GM12873 (cell line): ENCODE results near the gene CUL4A.

Experiments used
- TF ChIP-seq, protein P1 (sequence below): IDR thresholded peaks from 2 replicates; pipeline ENCODE4 v1.5.1; 2012; ENCODE audit warnings: low read depth, mild to moderate bottlenecking, moderate library complexity, low read length, control low read depth; ENCODE audit not compliant: insufficient read depth; ENCODE audit errors: missing control alignments

The CUL4A gene

DNA sequence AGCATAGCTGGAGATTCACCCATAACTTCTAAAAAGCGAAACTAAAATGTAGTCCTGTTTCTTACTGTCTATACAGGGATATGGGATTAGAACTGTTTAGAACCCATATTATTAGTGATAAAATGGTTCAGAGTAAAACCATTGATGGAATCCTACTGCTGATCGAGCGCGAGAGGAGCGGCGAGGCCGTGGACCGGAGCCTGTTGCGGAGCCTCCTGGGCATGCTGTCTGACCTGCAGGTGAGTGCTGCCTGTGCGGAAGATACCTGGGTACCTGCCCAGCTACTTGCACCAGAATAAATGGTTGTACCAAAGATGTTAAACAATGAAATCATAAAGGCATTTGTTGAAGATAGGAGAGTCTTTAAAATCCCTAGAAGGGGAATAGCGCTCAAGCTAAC lies 23.7 kb downstream of the CUL4A start:
- TF ChIP-seq, protein P1, sequence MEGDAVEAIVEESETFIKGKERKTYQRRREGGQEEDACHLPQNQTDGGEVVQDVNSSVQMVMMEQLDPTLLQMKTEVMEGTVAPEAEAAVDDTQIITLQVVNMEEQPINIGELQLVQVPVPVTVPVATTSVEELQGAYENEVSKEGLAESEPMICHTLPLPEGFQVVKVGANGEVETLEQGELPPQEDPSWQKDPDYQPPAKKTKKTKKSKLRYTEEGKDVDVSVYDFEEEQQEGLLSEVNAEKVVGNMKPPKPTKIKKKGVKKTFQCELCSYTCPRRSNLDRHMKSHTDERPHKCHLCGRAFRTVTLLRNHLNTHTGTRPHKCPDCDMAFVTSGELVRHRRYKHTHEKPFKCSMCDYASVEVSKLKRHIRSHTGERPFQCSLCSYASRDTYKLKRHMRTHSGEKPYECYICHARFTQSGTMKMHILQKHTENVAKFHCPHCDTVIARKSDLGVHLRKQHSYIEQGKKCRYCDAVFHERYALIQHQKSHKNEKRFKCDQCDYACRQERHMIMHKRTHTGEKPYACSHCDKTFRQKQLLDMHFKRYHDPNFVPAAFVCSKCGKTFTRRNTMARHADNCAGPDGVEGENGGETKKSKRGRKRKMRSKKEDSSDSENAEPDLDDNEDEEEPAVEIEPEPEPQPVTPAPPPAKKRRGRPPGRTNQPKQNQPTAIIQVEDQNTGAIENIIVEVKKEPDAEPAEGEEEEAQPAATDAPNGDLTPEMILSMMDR = no peak

DNA sequence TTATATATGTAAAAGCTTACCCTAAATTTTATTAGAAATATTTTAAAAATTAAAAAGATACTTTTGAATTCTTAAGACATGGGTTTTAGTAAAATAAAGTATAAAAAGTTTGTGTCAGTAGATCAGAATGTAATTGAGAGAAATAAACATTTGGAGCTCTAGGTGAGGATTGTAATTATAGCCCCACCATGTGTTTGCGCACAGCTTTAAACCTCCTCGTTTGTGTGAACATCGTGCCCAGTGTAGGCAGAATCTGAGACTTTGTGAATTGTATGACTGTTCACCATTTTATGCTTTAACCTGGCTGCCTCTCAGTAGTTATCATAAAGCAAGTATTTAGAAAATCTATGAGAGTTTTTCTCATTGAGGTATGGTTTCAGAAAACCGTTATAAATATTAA lies 29.1 kb downstream of the CUL4A start:
- TF ChIP-seq, protein P1 = no peak

DNA sequence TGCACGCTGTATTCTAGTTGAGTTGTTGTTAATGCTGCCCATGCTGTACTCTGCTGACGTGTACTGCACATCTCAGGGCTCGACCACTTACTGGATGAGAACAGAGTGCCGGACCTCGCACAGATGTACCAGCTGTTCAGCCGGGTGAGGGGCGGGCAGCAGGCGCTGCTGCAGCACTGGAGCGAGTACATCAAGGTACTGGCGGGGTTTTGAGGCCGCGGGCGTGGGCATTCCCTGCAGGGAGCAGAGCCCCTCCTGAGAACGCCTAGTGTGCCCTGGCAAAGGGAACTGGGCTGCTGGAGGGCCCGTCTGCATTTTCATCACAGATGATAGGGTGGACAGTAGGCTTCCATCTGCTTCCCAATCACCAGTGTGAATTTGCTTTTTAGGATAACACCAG lies 29.9 kb downstream of the CUL4A start:
- TF ChIP-seq, protein P1 = no peak

DNA sequence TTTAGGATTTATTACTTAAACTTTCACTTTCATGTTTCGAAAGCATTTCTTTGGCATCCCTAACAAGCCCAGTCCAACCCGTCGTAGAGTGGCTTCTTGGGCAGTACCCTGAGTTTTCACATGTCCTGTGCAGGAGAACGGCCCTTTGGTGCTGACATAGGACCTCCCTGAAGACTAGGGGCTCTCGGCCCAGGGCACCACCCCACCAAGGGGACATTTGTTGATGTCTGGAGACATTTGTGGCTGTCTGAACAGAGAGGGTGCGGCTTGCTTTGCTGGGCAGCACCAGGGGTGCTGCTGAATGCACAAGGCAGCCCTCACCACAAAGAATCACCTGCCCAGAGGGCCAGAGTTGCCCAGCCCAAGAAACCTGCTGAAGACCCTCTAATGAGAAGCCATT lies 30.6 kb downstream of the CUL4A start:
- TF ChIP-seq, protein P1 = no peak

DNA sequence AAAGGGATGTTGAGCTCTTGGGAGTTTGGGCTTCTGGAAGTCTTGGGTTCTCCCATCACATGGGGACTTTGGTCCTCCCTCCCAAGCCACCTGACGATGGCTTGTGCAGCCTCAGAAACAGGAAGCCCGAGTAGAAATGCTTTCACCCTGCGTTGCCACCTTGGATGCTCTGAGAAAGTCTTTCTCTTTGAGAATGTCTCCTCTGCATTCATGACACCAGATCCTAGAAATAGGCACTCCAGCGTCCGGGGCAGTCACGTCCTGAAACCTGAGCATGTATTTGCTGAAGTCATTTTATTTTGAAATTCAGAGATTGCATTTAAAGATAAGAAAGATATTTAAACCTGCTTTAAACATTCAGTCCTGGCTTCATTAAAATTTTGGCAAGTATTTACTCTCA lies 34.4 kb downstream of the CUL4A start:
- TF ChIP-seq, protein P1 = no peak

DNA sequence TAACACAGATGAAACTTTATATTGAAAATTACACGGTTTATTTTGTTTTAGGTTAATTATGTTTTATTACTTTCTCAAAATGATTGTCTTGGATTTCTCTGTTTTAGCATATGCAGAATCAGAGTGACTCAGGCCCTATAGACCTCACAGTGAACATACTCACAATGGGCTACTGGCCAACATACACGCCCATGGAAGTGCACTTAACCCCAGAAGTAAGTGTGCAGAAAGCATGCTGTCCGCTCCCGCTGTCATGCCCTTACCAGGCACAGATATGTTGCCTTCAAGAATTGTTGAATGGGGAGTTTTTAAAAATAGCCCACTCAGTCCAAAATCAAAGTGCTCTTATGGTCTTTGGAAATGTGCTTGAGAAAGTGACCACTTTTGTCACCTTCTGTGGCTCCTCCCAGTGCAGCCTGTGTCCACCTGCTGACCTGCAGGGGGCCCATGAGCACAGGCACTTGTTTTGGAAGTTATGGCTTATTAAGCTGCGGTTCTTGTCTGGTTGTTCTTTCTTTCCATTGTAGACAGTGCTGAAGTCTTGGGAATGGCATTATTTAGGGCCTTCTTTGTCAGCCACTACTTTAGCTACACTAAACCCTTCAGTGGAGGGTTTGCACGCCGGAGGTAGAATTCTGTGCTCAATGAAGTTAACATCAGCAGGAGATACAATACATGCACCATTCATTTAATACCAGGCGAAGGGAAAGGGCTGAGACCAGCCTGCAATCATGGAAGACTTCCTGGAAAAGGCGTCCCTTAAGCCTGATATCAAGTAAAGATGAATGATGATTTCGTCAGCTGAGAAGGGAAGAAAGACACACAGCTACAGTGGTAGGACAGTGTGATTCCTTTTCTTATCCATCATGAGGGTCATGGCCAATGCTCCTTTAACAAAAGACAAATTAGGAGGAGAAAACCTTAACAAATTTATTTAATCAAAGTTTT lies 36.7 kb downstream of the CUL4A start:
- TF ChIP-seq, protein P1 = peak; percentile 19

DNA sequence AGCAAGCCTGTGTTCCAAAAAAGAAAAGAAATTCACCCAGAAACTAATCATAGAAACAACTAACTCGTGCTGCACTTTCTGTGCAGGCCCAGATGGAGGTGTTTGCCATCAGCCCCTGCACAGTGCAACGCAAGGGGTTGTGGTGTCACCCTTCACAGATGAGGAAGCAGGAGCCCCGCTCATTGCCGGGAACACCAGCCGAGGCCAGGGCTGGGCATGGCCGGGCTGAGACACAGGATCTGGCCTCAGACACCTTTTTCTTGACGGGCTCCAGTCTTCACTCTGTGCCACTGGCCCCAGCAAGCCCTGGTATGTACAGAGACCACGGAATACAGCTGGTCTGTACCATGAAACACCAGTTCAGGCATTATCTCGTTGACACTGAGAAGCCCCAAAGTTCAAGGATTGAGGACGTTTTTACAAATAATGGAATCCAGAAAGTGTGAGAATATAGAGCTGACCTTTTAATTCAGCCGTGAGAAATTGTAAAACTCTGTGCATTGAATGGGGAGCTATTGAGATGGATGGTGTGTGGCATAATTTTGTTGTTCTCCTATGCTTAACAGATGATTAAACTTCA lies 43.2 kb downstream of the CUL4A start:
- TF ChIP-seq, protein P1 = no peak
